Measurements from ENCODE around the gene USP54. TPM values are rescaled to one million over a fixed set of nuclear protein-coding genes. Genes with fewer than 3 reads are reported as not detected.
"Not testable (repeated sequence)": the region's sequence is repeated elsewhere in the genome, so short reads cannot be mapped to it uniquely, and the experiment has no call there.

Gene USP54
- total RNA-seq, 1 experiment from 2014 or later: 37.9 TPM

- no peak overlapping the region for H2BK15ac ChIP-seq (ENCODE audit: low read depth, low read length)
- no peak overlapping the region; a peak in 1 of 7 replicates for H3K27ac Mint-ChIP-seq
- peaks cover 0 to 8% (median 5%) of the 10 kb centered on the region in 3 experiments; a peak in 3 of 7 replicates for H3K36me3 Mint-ChIP-seq (ENCODE audit: insufficient read depth in 1 of 3, low read depth in 3 of 3)
- no peak overlapping the region for H3K4me3 Mint-ChIP-seq
- no CpG with 5 or more reads among the region's 4 CpGs for WGBS (ENCODE audit: extremely low coverage, insufficient read length, low lambda C conversion rate)
- H2BK120ac ChIP-seq (ENCODE audit: low read depth, low read length, poor library complexity, severe bottlenecking): no peak overlapping the region
- no peak overlapping the region for H3K9ac ChIP-seq (ENCODE audit: extremely low read depth, insufficient read length, low read length)
- no peaks in the 10 kb centered on the region for H3K79me1 ChIP-seq (ENCODE audit: insufficient read depth, low read depth, low read length, poor library complexity, severe bottlenecking)
- H3K23ac ChIP-seq (ENCODE audit: insufficient read length, low read depth, low read length): no peak overlapping the region
- no peak overlapping the region for H3K4ac ChIP-seq (ENCODE audit: low read depth, low read length)
- H4K20me1 ChIP-seq (ENCODE audit: control insufficient read depth, insufficient read depth, insufficient read length): no peaks in the 10 kb centered on the region
- H3T11ph ChIP-seq (ENCODE audit: low read length): no peak overlapping the region
- no peak overlapping the region for H4K5ac ChIP-seq (ENCODE audit: insufficient read length, low read depth, low read length)
- TF ChIP-seq CTCF (conservative IDR thresholded peaks at IDR 0.05): no peak
- no peaks in the 10 kb centered on the region for H3K23me2 ChIP-seq (ENCODE audit: insufficient read length, low read depth, low read length, poor library complexity, severe bottlenecking)
- H2BK5ac ChIP-seq (ENCODE audit: insufficient read length, low read length): no peak overlapping the region
- H3K9me3 Mint-ChIP-seq: no peaks in the 10 kb centered on the region
- no peaks in the 10 kb centered on the region; the same call in 1 of the 2 replicates for H3K27me3 ChIP-seq (ENCODE audit: insufficient read depth, low read length)
- H3K4me2 ChIP-seq (ENCODE audit: insufficient read depth, insufficient read length, low read length): no peak overlapping the region
- no peaks in the 10 kb centered on the region for H3K4me1 ChIP-seq (ENCODE audit: insufficient read depth, low read length)
- no peak overlapping the region for H2AFZ ChIP-seq (ENCODE audit: low read length)
- no peak overlapping the region for H4K8ac ChIP-seq (replicated peaks; ENCODE audit: insufficient read length, low read depth, low read length)
- H2BK20ac ChIP-seq (ENCODE audit: low read depth, low read length, poor library complexity, severe bottlenecking): no peak overlapping the region
- no peak overlapping the region for H3K18ac ChIP-seq (ENCODE audit: insufficient read length, low read depth, low read length)
- H3K9me3 ChIP-seq (ENCODE audit: control insufficient read depth, low read depth, low read length): no peaks in the 10 kb centered on the region
- no peak overlapping the region for H2BK12ac ChIP-seq (ENCODE audit: insufficient read length, low read depth, low read length)
- H3K14ac ChIP-seq (ENCODE audit: insufficient read depth, low read length): no peak overlapping the region
- no peak overlapping the region for H2AK5ac ChIP-seq (ENCODE audit: insufficient read length, low read length)
- H4K91ac ChIP-seq (ENCODE audit: insufficient read length, low read depth, low read length): no peak overlapping the region
- no peak overlapping the region for H3K27ac ChIP-seq (ENCODE audit: insufficient read length, low read depth, low read length)
- no peaks in the 10 kb centered on the region for H3K79me2 ChIP-seq (ENCODE audit: insufficient read depth, low read length)
- no peaks in the 10 kb centered on the region for H3K27me3 Mint-ChIP-seq (ENCODE audit: low read depth)
- DNase-seq: no peak
- H3K4me1 Mint-ChIP-seq: no peaks in the 10 kb centered on the region
- H3K56ac ChIP-seq (ENCODE audit: insufficient read length, low read depth, low read length): no peak overlapping the region
These were observed 14.8 kb downstream of the USP54 start for GRCh38 chr10:73576178-73576889.

GRCh38 chr10:73567025-73567424 is 24.1 kb downstream of the USP54 start:
- H2BK12ac ChIP-seq (ENCODE audit: insufficient read length, low read depth, low read length); H3K56ac ChIP-seq (ENCODE audit: insufficient read length, low read depth, low read length); H3K27me3 Mint-ChIP-seq (ENCODE audit: low read depth); H3K4me1 ChIP-seq (ENCODE audit: insufficient read depth, low read length); H3K18ac ChIP-seq (ENCODE audit: insufficient read length, low read depth, low read length); H2BK120ac ChIP-seq (ENCODE audit: low read depth, low read length, poor library complexity, severe bottlenecking); H2AFZ ChIP-seq (ENCODE audit: low read length); H3K9me3 Mint-ChIP-seq; H3K27ac ChIP-seq (ENCODE audit: insufficient read length, low read depth, low read length); H4K91ac ChIP-seq (ENCODE audit: insufficient read length, low read depth, low read length); H3K79me2 ChIP-seq (ENCODE audit: insufficient read depth, low read length); H4K5ac ChIP-seq (ENCODE audit: insufficient read length, low read depth, low read length); H3K9ac ChIP-seq (ENCODE audit: extremely low read depth, insufficient read length, low read length); H4K20me1 ChIP-seq (ENCODE audit: control insufficient read depth, insufficient read depth, insufficient read length); H2AK5ac ChIP-seq (ENCODE audit: insufficient read length, low read length); H2BK5ac ChIP-seq (ENCODE audit: insufficient read length, low read length); H3T11ph ChIP-seq (ENCODE audit: low read length); H3K79me1 ChIP-seq (ENCODE audit: insufficient read depth, low read depth, low read length, poor library complexity, severe bottlenecking); H3K23me2 ChIP-seq (ENCODE audit: insufficient read length, low read depth, low read length, poor library complexity, severe bottlenecking); H3K4me1 Mint-ChIP-seq; H3K9me3 ChIP-seq (ENCODE audit: control insufficient read depth, low read depth, low read length); H2BK15ac ChIP-seq (ENCODE audit: low read depth, low read length); DNase-seq; H2BK20ac ChIP-seq (ENCODE audit: low read depth, low read length, poor library complexity, severe bottlenecking); H3K27me3 ChIP-seq (ENCODE audit: insufficient read depth, low read length); H4K8ac ChIP-seq (replicated peaks; ENCODE audit: insufficient read length, low read depth, low read length); H3K4me3 Mint-ChIP-seq; H3K4me2 ChIP-seq (ENCODE audit: insufficient read depth, insufficient read length, low read length); H3K4ac ChIP-seq (ENCODE audit: low read depth, low read length); H3K14ac ChIP-seq (ENCODE audit: insufficient read depth, low read length); H3K27ac Mint-ChIP-seq; H3K23ac ChIP-seq (ENCODE audit: insufficient read length, low read depth, low read length): not testable (repeated sequence)
- no CpG with 5 or more reads among the region's 7 CpGs for WGBS (ENCODE audit: extremely low coverage, insufficient read length, low lambda C conversion rate)
- H3K36me3 Mint-ChIP-seq (ENCODE audit: insufficient read depth in 1 of 3, low read depth in 3 of 3): peaks cover 0 to 14% (median 14%) of the 10 kb centered on the region in 3 experiments; a peak in 4 of 7 replicates

Measured in H9 (cell line).